K562 (cell line): ENCODE results near the gene MAD2L1BP. TPM values are rescaled to one million over a fixed set of nuclear protein-coding genes. Genes with fewer than 3 reads are reported as not detected.

Source experiments
- BDP1 ChIP-seq: IDR thresholded peaks from 3 replicates; pipeline ENCODE4 v1.6.1; 2011; ENCODE audit not compliant: insufficient read length, insufficient read depth
- BHLHE40 ChIP-seq: IDR thresholded peaks from 2 replicates; pipeline ENCODE4 v1.6.1; 2011; ENCODE audit warnings: low read length, improper control_type of control experiment
- ESRRB ChIP-seq: fragments of 250-450 bp; sonication (Bioruptor Pico); IDR thresholded peaks from 2 replicates; pipeline ENCODE4 v1.5.0; 2020; ENCODE audit warnings: mild to moderate bottlenecking, moderate library complexity, borderline replicate concordance
- HDAC3 ChIP-seq: fragments of 450-650 bp; IDR thresholded peaks from 2 replicates; pipeline ENCODE4 v1.6.1; 2018; ENCODE audit warnings: borderline replicate concordance, mild to moderate bottlenecking, moderate library complexity; ENCODE audit not compliant: partially characterized antibody
- KDM1A ChIP-seq, 2 experiments: fragments of 450-650 bp; IDR thresholded peaks; 2 replicates each; pipeline ENCODE4 v1.6.1; 2016; ENCODE audit warnings: mild to moderate bottlenecking in 2 of 2
- MAFF ChIP-seq: IDR thresholded peaks from 2 replicates; pipeline ENCODE4 v1.6.1; 2012; ENCODE audit warnings: low read length, improper control_type of control experiment
- MCM2 ChIP-seq: fragments of 450-650 bp; IDR thresholded peaks from 2 replicates; pipeline ENCODE4 v1.6.1; 2017; ENCODE audit warnings: low read depth, mild to moderate bottlenecking
- MEF2D ChIP-seq: conservative IDR thresholded peaks from 2 replicates; pipeline ENCODE4 v1.6.1; 2016; ENCODE audit warnings: low read depth, missing genetic modification characterization, missing compliant biosample characterization
- MIER1 ChIP-seq: fragments of 450-650 bp; IDR thresholded peaks from 2 replicates; pipeline ENCODE4 v1.6.1; 2016; ENCODE audit warnings: antibody characterized with exemption, mild to moderate bottlenecking, low read depth
- NCOA1 ChIP-seq: fragments of 450-650 bp; IDR thresholded peaks from 2 replicates; pipeline ENCODE4 v1.6.1; 2016; ENCODE audit warnings: low read depth
- NR1H2 ChIP-seq: sonication (generic); formaldehyde crosslinking; IDR thresholded peaks from 2 replicates; pipeline ENCODE4 v1.4.0; 2020; ENCODE audit warnings: mild to moderate bottlenecking, missing genetic modification reagents
- NR2F6 ChIP-seq: fragments of 450-650 bp; formaldehyde crosslinking; IDR thresholded peaks from 2 replicates; pipeline ENCODE4 v1.4.0; 2020; ENCODE audit warnings: mild to moderate bottlenecking
- PHB2 ChIP-seq: fragments of 450-650 bp; IDR thresholded peaks from 2 replicates; pipeline ENCODE4 v1.6.1; 2017; ENCODE audit warnings: low read depth
- POLR2AphosphoS2 ChIP-seq: IDR thresholded peaks from 2 replicates; pipeline ENCODE4 v1.6.1; 2012; ENCODE audit warnings: low read length, improper control_type of control experiment
- POLR2B ChIP-seq: fragments of 450-650 bp; IDR thresholded peaks from 2 replicates; pipeline ENCODE4 v1.6.1; 2018; ENCODE audit warnings: low read depth; ENCODE audit not compliant: partially characterized antibody
- PREB ChIP-seq: sonication (generic); formaldehyde crosslinking; IDR thresholded peaks from 2 replicates; pipeline ENCODE4 v1.8.1; 2023; ENCODE audit warnings: mild to moderate bottlenecking, missing genetic modification reagents
- PYGO2 ChIP-seq: fragments of 450-650 bp; IDR thresholded peaks from 2 replicates; pipeline ENCODE4 v1.6.1; 2016; ENCODE audit warnings: mild to moderate bottlenecking, missing genetic modification characterization, moderate library complexity, missing compliant biosample characterization
- RBM22 ChIP-seq: fragments of 200-400 bp; formaldehyde crosslinking; IDR thresholded peaks from 2 replicates; pipeline ENCODE4 v1.6.1; 2018; ENCODE audit warnings: low read length, low read depth; ENCODE audit not compliant: poor library complexity, severe bottlenecking
- SIN3A ChIP-seq, 2 experiments: fragments of 150-350 bp in 1 of 2; IDR thresholded peaks; 2 replicates each; pipeline ENCODE4 v1.6.1; 2011 to 2016; ENCODE audit warnings: borderline replicate concordance in 2 of 2, low read depth in 2 of 2, low read length in 2 of 2, mild to moderate bottlenecking in 2 of 2, moderate library complexity in 2 of 2; ENCODE audit not compliant: control insufficient read depth in 1 of 2
- SNIP1 ChIP-seq: fragments of 450-650 bp; IDR thresholded peaks from 2 replicates; pipeline ENCODE4 v1.7.1; 2017; ENCODE audit warnings: low read depth, mild to moderate bottlenecking
- SNRNP70 ChIP-seq: fragments of 200-400 bp; formaldehyde crosslinking; optimal IDR thresholded peaks from 2 replicates; pipeline ENCODE3; 2017; ENCODE audit warnings: low read depth, low read length
- SRSF7 ChIP-seq: fragments of 200-400 bp; formaldehyde crosslinking; optimal IDR thresholded peaks from 2 replicates; pipeline ENCODE3; 2017; ENCODE audit warnings: mild to moderate bottlenecking, low read depth, low read length
- ZBTB11 ChIP-seq, 3 experiments: fragments of 200-800 bp in 1 of 3; fragments of 250-450 bp in 1 of 3; fragments of 450-650 bp in 1 of 3; sonication (Bioruptor Pico) in 1 of 3; sonication (Bioruptor generic) in 1 of 3; formaldehyde crosslinking in 1 of 3; IDR thresholded peaks; 2 replicates each; pipeline versions ENCODE4 v1.6.1 to v1.8.0; 2016 to 2022; ENCODE audit warnings: mild to moderate bottlenecking in 2 of 3, missing genetic modification characterization in 2 of 3, missing compliant biosample characterization in 1 of 3, moderate library complexity in 1 of 3
- ZEB2 ChIP-seq: fragments of 450-650 bp; IDR thresholded peaks from 2 replicates; pipeline ENCODE4 v1.6.1; 2016
- ZNF217 ChIP-seq: sonication (generic); formaldehyde crosslinking; IDR thresholded peaks from 2 replicates; pipeline ENCODE4 v1.8.0; 2022; ENCODE audit warnings: mild to moderate bottlenecking, missing genetic modification reagents
- ZNF583 ChIP-seq: fragments of 250-450 bp; sonication (Bioruptor Pico); IDR thresholded peaks from 2 replicates; pipeline ENCODE4 v1.4.0; 2020
- ZNF699 ChIP-seq: fragments of 250-450 bp; sonication (Bioruptor Pico); IDR thresholded peaks from 2 replicates; pipeline ENCODE4 v1.8.0; 2021; ENCODE audit warnings: mild to moderate bottlenecking, moderate library complexity; ENCODE audit not compliant: insufficient replicate concordance
- polyA plus RNA-seq, 8 experiments: library from polyadenylated mRNA; depleted of rRNA in 4 of 8; stranded (reverse) in 5 of 8; unstranded in 3 of 8; fragments of >200 nt; fragmentation: Nextera tagmentation in 2 of 8; fragmentation: Illumina TruSeq in 1 of 8; extraction: Ambion mirVana in 2 of 8; extraction: Trizol in 1 of 8; gene quantifications; 2 replicates each; pipeline versions ENCODE4 v1.2.1 to v1.2.3, GENCODE V29; 2011 to 2014; ENCODE audit warnings: inconsistent platforms in 1 of 8, missing spikeins in 1 of 8
- total RNA-seq, 7 experiments: library from RNA; depleted of rRNA in 6 of 7; stranded (reverse); fragments of >200 nt in 6 of 7; fragmentation: Illumina TruSeq in 2 of 7; extraction: Trizol in 2 of 7; gene quantifications; 2 replicates each; pipeline versions ENCODE4 v1.2.1 to v1.2.3, GENCODE V29; 2011 to 2021; ENCODE audit warnings: low replicate concordance in 1 of 7

The MAD2L1BP gene
- total and polyA plus RNA-seq, 9 of the 15 experiments (the other 6 are each of a cell fraction or from before 2014, with no cell fraction given), result 69.7 to 321 (median 111) TPM

DNA sequence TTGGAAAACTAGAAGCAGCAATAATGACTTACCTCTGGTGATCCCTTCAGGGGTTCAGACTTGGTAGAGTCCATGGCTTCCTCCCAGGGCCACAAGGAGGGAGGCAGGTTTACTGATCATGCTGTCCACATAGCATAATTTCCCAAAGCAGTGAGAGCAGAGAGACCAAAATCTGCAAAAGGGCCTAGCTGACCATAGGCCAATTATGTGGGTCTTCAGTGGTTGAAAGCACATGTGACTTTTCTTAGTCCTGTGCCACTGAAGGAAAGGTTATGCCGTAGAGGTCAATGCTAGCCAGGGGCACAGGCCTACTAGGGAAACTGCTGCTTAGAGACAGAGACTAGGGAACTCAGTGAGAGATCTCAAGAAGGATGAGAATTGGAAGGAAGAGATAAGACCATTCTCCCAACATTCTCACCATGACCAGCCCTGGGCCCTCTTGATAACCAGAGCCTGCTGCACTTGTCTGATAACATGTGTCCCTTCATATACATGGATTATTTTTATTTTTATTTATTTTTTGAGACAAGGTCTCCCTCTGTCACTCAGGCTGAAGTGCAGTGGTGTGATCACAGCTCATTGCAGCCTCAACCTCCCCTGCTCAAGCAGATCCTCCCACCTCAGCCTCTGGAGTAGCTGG is 4.5 kb upstream of the MAD2L1BP start (continued):
- TF ChIP-seq SIN3A (IDR thresholded peaks at IDR 0.05; ENCODE audit: borderline replicate concordance in 2 of 2, control insufficient read depth in 1 of 2, low read depth in 2 of 2, low read length in 2 of 2) (0 out of 4 replicates have a peak, but pooled peaks of 1 of the 2 experiments have one; percentile 26), PREB (CRISPR knock-in tag) (peak; percentile 98; the same call in 1 of the 2 replicates), SNIP1 (no peak), NR2F6 (peak; percentile 79; the same call in 1 of the 2 replicates), NCOA1 (peak; percentile 87), PHB2 (peak; percentile 97), MEF2D (tag) (peak; percentile 71; the same call in 1 of the 2 replicates), BDP1 (no peak), ZNF699 (CRISPR knock-in tag) (no peak), POLR2B (peak; percentile 76), ZNF217 (no peak), KDM1A (IDR thresholded peaks at IDR 0.05) (no peak), MCM2 (no peak), SRSF7 (no peak), ZBTB11 (CRISPR knock-in tag; IDR thresholded peaks at IDR 0.05) (peak in 1 of 3 experiments; percentile 84; a peak in 2 of 6 replicates), NR1H2 (CRISPR knock-in tag) (no peak), SNRNP70 (no peak), ESRRB (no peak), BHLHE40 (peak; percentile 54), ZEB2 (0 out of 2 replicates have a peak, but pooled peaks have one; percentile 59), POLR2AphosphoS2 (no peak), RBM22 (no peak), MIER1 (peak; percentile 9; the same call in 1 of the 2 replicates), HDAC3 (no peak), ZNF583 (peak; percentile 91), MAFF (no peak; the same call in 1 of the 2 replicates), PYGO2 (tag) (peak; percentile 76; the same call in 1 of the 2 replicates)
